ENCODE measurements around the gene PKDREJ.
A peak's percentile ranks its signal among the peaks of the same experiment; 100 is the strongest.

Gene PKDREJ

GRCh38 chr22:46244771-46245170 is 18.4 kb downstream of the PKDREJ start:
- no peak overlapping the region for H3K4me3 ChIP-seq (ENCODE audit: low read length)
- no peak for DNase-seq (ENCODE audit: low read depth, low spot score)

DNA sequence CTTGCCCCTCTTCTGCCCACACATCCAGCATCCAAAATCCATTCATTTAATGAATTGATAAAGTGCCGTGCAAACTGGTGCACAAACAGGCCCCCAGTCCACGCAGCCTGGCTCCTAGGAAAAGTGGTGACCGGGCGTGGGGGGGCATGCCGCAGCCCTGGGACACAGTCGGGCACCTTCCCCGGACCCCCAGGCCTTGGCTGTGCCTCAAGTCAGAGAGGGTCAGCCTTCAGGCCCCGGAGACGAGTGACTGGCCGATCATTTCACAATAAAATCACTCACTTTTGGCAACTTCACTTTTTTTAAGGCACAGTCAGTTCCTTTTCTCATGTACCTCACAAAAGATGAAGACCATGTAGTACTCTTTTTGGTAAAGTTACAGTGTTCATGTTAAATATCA is 21.1 kb downstream of the PKDREJ start:
- H3K4me3 ChIP-seq (ENCODE audit: low read length): no peak overlapping the region
- DNase-seq (ENCODE audit: low read depth, low spot score): no peak

GRCh38 chr22:46241396-46242007 is 21.6 kb downstream of the PKDREJ start:
- H3K4me3 ChIP-seq (ENCODE audit: low read length): no peak overlapping the region
- DNase-seq (ENCODE audit: low read depth, low spot score): no peak

- no peak for DNase-seq (ENCODE audit: low read depth, low spot score)
- no peak overlapping the region for H3K4me3 ChIP-seq (ENCODE audit: low read length)
Measured at GRCh38 chr22:46240907-46241306, 22.2 kb downstream of the PKDREJ start.

- H3K4me3 ChIP-seq (ENCODE audit: low read length): peak overlapping the region; percentile 30
- DNase-seq (ENCODE audit: low read depth, low spot score): no peak
Measured at GRCh38 chr22:46240506-46240905, 22.6 kb downstream of the PKDREJ start.

DNA sequence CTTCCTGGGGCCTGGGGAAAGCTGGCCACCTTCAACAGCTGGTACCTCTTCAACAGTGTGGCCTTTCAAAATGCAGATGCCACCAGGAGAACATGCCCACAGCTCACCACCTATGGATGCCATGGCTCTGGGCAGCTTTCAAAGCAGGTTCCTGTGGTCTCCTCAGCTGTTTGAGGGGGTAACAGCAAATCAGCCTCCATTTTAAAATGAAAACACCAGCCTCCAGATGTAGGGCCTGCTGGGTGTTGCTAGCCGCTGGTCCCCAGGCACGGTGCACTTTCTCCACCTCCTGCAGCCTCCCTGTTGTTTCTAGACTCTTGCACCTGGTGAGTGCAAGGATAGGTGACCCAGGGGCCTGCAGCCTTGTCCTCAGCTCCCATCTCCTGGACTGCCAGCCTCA is 23.1 kb downstream of the PKDREJ start:
- DNase-seq (ENCODE audit: low read depth, low spot score): peak; percentile 93
- peak overlapping the region; percentile 30 for H3K4me3 ChIP-seq (ENCODE audit: low read length)

GRCh38 chr22:46239261-46240048 is 23.7 kb downstream of the PKDREJ start:
- peak; percentile 100 for DNase-seq (ENCODE audit: low read depth, low spot score)
- H3K4me3 ChIP-seq (ENCODE audit: low read length): peak overlapping the region; percentile 30

DNA sequence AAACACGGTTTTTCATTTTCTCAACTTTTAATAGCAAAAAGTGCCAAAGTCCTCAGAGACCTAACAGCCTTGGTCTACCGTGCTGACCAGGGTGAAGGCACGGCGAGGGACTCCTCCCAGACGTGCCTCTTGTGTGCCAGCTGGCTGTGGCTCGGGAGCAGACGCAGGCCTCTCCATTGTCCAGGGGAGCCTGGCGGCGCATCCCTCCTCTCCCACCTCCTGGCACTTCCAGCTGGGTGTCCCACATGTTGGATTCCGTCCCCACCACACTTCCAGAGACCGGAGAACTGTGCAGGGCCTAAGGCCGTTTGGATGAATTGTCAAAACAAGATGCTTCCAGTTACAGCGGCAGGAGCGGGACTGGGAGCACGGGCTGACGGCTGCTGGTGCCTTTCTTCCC is 24.6 kb downstream of the PKDREJ start:
- no peak for DNase-seq (ENCODE audit: low read depth, low spot score)
- H3K4me3 ChIP-seq (ENCODE audit: low read length): no peak overlapping the region

DNA sequence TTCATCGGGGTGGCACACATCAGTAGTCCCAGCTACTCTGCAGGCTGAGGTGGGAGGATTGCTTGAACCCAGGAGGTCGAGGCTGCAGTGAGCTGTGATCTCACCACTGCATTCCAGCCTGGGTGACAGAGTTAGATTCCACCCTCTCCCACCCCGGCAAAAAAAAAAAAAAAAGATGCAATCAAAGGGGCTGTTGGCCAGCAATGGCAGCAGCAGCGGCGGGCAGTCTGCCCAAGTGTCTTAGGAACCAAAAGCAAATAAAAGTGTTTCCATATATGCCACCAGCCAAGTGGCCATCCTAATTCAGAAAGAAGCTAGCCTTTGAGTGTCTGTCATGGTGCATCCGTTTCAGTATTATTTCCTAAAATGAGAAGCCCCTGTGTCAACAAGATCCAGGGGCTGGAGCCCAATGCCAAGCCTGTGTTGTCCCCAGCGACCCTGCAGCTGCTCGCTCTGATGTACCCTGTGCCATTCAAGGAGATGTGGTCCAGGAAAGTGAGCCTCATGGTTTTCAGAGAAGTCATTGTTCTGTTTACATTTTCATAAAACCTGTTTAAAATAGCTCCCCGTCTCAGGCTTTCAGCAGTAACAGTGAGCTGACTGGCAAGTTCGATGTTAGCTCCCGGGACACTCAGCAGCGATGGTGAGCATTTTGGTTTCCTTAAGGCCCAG is 25.6 kb downstream of the PKDREJ start:
- H3K4me3 ChIP-seq (ENCODE audit: low read length): no peak overlapping the region
- no peak for DNase-seq (ENCODE audit: low read depth, low spot score)

DNA sequence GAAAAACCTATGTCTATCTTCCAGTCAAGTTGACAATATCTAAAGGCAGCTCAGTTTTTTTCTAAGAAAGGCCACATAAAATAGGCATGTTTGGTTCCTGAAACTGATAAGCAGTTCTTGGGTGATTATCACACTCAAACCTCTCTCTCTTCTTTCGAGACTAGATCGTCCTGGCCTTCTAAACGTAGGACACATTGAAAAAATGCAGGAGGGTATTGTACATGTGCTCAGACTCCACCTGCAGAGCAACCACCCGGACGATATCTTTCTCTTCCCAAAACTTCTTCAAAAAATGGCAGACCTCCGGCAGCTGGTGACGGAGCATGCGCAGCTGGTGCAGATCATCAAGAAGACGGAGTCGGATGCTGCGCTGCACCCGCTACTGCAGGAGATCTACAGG is 28.2 kb downstream of the PKDREJ start:
- no peak for DNase-seq (ENCODE audit: low read depth, low spot score)
- no peak overlapping the region for H3K4me3 ChIP-seq (ENCODE audit: low read length)

DNA sequence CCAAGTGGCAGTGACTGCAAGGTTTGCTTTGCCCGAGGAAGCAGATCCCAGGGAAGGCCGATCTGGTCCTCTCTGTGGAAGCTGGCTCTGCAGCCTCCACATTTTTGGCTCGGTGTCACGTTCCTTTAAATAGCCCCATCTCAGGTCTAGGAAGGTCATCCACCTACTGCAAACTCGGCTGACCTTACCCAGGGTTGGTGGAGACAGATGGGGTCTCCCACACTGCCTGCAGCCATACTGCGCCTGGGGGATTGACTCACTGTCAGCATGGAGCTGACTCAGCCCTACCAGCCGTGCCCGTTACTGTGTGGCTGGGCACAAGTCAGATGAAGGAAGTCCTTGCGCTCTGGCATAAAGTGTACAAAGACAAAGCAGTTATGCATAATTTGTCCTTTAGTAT is 29.9 kb downstream of the PKDREJ start:
- peak; percentile 61 for DNase-seq (ENCODE audit: low read depth, low spot score)
- no peak overlapping the region for H3K4me3 ChIP-seq (ENCODE audit: low read length)

- DNase-seq (ENCODE audit: low read depth, low spot score): no peak
- H3K4me3 ChIP-seq (ENCODE audit: low read length): no peak overlapping the region
Measured at GRCh38 chr22:46230262-46230901, 32.8 kb downstream of the PKDREJ start.

DNA sequence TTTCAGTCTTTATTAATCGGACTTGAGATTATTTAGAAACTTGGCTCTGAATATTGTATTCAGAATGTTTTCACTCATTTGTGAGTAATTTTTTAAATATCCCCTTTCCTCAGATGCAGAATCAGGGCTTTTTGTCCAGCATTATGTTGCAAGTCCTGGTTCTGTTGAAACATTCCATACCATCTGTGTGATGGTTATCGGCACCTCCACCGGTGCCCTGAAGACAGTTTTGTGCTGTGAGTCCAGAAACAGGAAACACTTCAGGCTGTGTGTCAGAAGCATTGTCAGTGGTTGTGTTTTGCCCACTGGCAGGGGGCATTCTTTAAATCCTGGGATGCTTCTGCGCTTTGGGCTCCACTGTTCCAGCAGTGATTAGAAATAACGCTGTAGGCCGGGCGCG is 33.4 kb downstream of the PKDREJ start:
- H3K4me3 ChIP-seq (ENCODE audit: low read length): no peak overlapping the region
- no peak for DNase-seq (ENCODE audit: low read depth, low spot score)

DNA sequence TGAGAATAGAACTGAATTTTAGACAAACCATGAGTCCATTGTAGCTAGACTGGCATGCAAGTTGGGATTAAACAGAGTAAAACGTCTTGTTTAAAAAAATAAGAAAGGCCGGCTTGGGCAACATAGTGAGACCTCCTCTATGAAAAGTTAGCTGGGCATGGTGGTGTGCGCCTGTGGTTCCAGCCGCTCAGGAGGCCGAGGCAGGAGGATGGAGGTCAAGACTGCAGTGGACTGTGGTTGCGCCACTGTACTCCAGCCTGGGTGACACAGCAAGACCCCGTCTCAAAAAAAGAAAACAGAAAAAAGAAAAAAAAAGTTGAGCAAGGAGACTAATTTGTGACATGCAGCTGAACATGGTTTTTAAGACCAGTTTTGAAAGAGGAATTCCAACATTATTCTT is 36.6 kb downstream of the PKDREJ start:
- no peak for DNase-seq (ENCODE audit: low read depth, low spot score)
- H3K4me3 ChIP-seq (ENCODE audit: low read length): no peak overlapping the region

DNA sequence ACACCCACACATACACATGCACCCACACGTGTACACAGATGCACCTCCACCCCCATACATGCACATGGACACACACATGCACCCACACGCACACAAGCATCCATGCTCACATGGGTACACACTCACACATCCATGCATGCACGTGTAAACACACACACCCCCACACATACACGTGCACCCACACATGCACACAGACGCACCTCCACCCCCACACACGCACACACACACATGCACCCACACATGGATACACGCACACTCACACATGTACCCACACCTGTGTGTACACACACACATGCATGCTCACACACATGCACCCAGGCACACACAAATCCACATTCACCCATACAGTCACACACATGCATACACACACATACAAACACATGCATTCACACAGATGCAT is 37.5 kb downstream of the PKDREJ start:
- no peak for DNase-seq (ENCODE audit: low read depth, low spot score)
- H3K4me3 ChIP-seq (ENCODE audit: low read length): no peak overlapping the region

GRCh38 chr22:46224898-46225290 is 38.2 kb downstream of the PKDREJ start:
- DNase-seq (ENCODE audit: low read depth, low spot score): no peak
- H3K4me3 ChIP-seq (ENCODE audit: low read length): no peak overlapping the region

- H3K4me3 ChIP-seq (ENCODE audit: low read length): no peak overlapping the region
- no peak for DNase-seq (ENCODE audit: low read depth, low spot score)
Measured at GRCh38 chr22:46224044-46224897, 38.9 kb downstream of the PKDREJ start.

- no peak overlapping the region for H3K4me3 ChIP-seq (ENCODE audit: low read length)
- no peak for DNase-seq (ENCODE audit: low read depth, low spot score)
Measured at GRCh38 chr22:46220921-46221320, 42.2 kb downstream of the PKDREJ start.

DNA sequence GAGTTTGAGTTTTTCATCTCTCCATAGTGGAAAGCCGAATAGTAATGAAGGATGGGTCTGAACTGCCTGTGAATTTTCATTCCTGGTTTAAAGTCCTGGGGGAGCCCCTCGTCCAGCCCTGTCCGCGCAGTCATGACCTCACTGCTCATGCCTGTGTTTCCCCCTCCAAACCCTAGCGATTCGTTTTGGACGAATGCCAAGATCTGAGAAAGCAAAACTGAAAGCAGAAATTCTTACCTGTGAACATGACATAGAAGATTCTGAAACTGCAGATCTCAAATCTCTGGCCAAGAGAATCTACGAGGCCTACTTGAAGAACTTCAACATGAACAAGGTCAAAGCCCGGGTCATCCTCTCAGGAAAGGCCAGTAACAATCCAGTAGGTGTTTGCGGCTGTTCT is 43.5 kb downstream of the PKDREJ start:
- DNase-seq (ENCODE audit: low read depth, low spot score): no peak

More for the DNA sequence above, 43.5 kb downstream of the PKDREJ start:
- H3K4me3 ChIP-seq (ENCODE audit: low read length): no peak overlapping the region

All from Jurkat, Clone E6-1 (cell line).